Activated naive CD8-positive, alpha-beta T cell (primary cell): ENCODE measurements around the gene DNAJC4.

Experiments
- H3K27ac Mint-ChIP-seq: one replicate; pipeline ENCODE4 v1.8.0; 2021; ENCODE audit warnings: mixed read lengths
- H3K27me3 Mint-ChIP-seq: one replicate; pipeline ENCODE4 v1.8.0; 2021; ENCODE audit warnings: mixed read lengths
- H3K36me3 Mint-ChIP-seq: one replicate; pipeline ENCODE4 v1.8.0; 2021; ENCODE audit warnings: mixed read lengths
- H3K4me1 Mint-ChIP-seq: one replicate; pipeline ENCODE4 v1.8.0; 2021; ENCODE audit warnings: low read depth, mixed read lengths
- H3K4me3 Mint-ChIP-seq: one replicate; pipeline ENCODE4 v1.8.0; 2021; ENCODE audit warnings: mild to moderate bottlenecking, mixed read lengths
- H3K9me3 Mint-ChIP-seq: one replicate; pipeline ENCODE4 v1.8.0; 2021; ENCODE audit warnings: low read depth, mixed read lengths

The DNAJC4 gene

GRCh38 chr11:64230171-64230984, at the start of gene DNAJC4:
Gene DNAJC4 (plus strand): TSS chr11:64230548. CDS start chr11:64230855, 307 bp downstream.
- H3K4me1 Mint-ChIP-seq = peaks cover 42% of the 10 kb centered on the region
- H3K27ac Mint-ChIP-seq = peak within 1 kb of the TSS; percentile 84
- H3K9me3 Mint-ChIP-seq = no peaks in the 10 kb centered on the region
- H3K4me3 Mint-ChIP-seq = peak within 1 kb of the TSS; percentile 80
- no peaks in the 10 kb centered on the region for H3K27me3 Mint-ChIP-seq
- no peaks in the 10 kb centered on the region for H3K36me3 Mint-ChIP-seq

- Mint-ChIP-seq H3K27me3 (no peaks in the 10 kb centered on the region), H3K27ac (no peak overlapping the region), H3K4me3 (no peak overlapping the region), H3K36me3 (no peaks in the 10 kb centered on the region), H3K9me3 (no peaks in the 10 kb centered on the region), H3K4me1 (peaks cover 40% of the 10 kb centered on the region)
Measured at GRCh38 chr11:64180891-64181290, 49.5 kb upstream of the DNAJC4 start.

- Mint-ChIP-seq H3K27ac (no peak overlapping the region), H3K27me3 (no peaks in the 10 kb centered on the region), H3K9me3 (no peaks in the 10 kb centered on the region), H3K4me3 (peak overlapping the region; percentile 7), H3K4me1 (peaks cover 40% of the 10 kb centered on the region), H3K36me3 (no peaks in the 10 kb centered on the region)
Measured at GRCh38 chr11:64181506-64182411, 48.6 kb upstream of the DNAJC4 start.

GRCh38 chr11:64183890-64184289, 46.5 kb upstream of the DNAJC4 start:
- no peaks in the 10 kb centered on the region for H3K36me3 Mint-ChIP-seq
- peaks cover 37% of the 10 kb centered on the region for H3K4me1 Mint-ChIP-seq
- H3K9me3 Mint-ChIP-seq = no peaks in the 10 kb centered on the region
- no peak overlapping the region for H3K27ac Mint-ChIP-seq
- peak overlapping the region; percentile 59 for H3K4me3 Mint-ChIP-seq
- H3K27me3 Mint-ChIP-seq = no peaks in the 10 kb centered on the region

GRCh38 chr11:64185175-64185692, 45.1 kb upstream of the DNAJC4 start:
- H3K4me1 Mint-ChIP-seq = peaks cover 42% of the 10 kb centered on the region
- peak overlapping the region; percentile 96 for H3K4me3 Mint-ChIP-seq
- no peaks in the 10 kb centered on the region for H3K27me3 Mint-ChIP-seq
- H3K9me3 Mint-ChIP-seq = no peaks in the 10 kb centered on the region
- H3K27ac Mint-ChIP-seq = peak overlapping the region; percentile 99
- H3K36me3 Mint-ChIP-seq = no peaks in the 10 kb centered on the region

- peaks cover 45% of the 10 kb centered on the region for H3K4me1 Mint-ChIP-seq
- H3K27me3 Mint-ChIP-seq = no peaks in the 10 kb centered on the region
- H3K36me3 Mint-ChIP-seq = no peaks in the 10 kb centered on the region
- H3K9me3 Mint-ChIP-seq = no peaks in the 10 kb centered on the region
- peak within 1 kb of the TSS; percentile 99 for H3K27ac Mint-ChIP-seq
- peak within 1 kb of the TSS; percentile 96 for H3K4me3 Mint-ChIP-seq
Measured at GRCh38 chr11:64185693-64186491, 44.5 kb upstream of the DNAJC4 start, which contains the start of gene STIP1. Gene STIP1 (plus strand): TSS chr11:64186171. CDS start chr11:64186262, 91 bp downstream.

GRCh38 chr11:64186492-64187165, 43.7 kb upstream of the DNAJC4 start:
- Mint-ChIP-seq H3K9me3 (no peaks in the 10 kb centered on the region), H3K36me3 (no peaks in the 10 kb centered on the region), H3K27me3 (no peaks in the 10 kb centered on the region), H3K27ac (no peak overlapping the region), H3K4me3 (no peak overlapping the region), H3K4me1 (peaks cover 42% of the 10 kb centered on the region)

- Mint-ChIP-seq H3K9me3 (no peaks in the 10 kb centered on the region), H3K4me1 (peaks cover 41% of the 10 kb centered on the region), H3K27ac (peak overlapping the region; percentile 58), H3K27me3 (no peaks in the 10 kb centered on the region), H3K4me3 (peak overlapping the region; percentile 58), H3K36me3 (peaks cover 10% of the 10 kb centered on the region)
Measured at GRCh38 chr11:64192434-64192833, 37.9 kb upstream of the DNAJC4 start.

GRCh38 chr11:64196626-64197025, 33.7 kb upstream of the DNAJC4 start:
- Mint-ChIP-seq H3K9me3 (no peaks in the 10 kb centered on the region), H3K4me3 (no peak overlapping the region), H3K36me3 (peaks cover 10% of the 10 kb centered on the region), H3K27ac (peak overlapping the region; percentile 34), H3K27me3 (no peaks in the 10 kb centered on the region), H3K4me1 (peaks cover 22% of the 10 kb centered on the region)

GRCh38 chr11:64198511-64198910, 31.8 kb upstream of the DNAJC4 start:
- Mint-ChIP-seq H3K4me1 (peaks cover 14% of the 10 kb centered on the region), H3K27me3 (no peaks in the 10 kb centered on the region), H3K9me3 (no peaks in the 10 kb centered on the region), H3K27ac (no peak overlapping the region), H3K36me3 (peaks cover 10% of the 10 kb centered on the region), H3K4me3 (no peak overlapping the region)

- H3K4me3 Mint-ChIP-seq = no peak overlapping the region
- peak overlapping the region; percentile 38 for H3K27ac Mint-ChIP-seq
- peaks cover 29% of the 10 kb centered on the region for H3K4me1 Mint-ChIP-seq
- no peaks in the 10 kb centered on the region for H3K9me3 Mint-ChIP-seq
- H3K36me3 Mint-ChIP-seq = peaks cover 5% of the 10 kb centered on the region
- H3K27me3 Mint-ChIP-seq = no peaks in the 10 kb centered on the region
Measured at GRCh38 chr11:64201543-64201942, 28.8 kb upstream of the DNAJC4 start.

GRCh38 chr11:64202992-64203391, 27.4 kb upstream of the DNAJC4 start:
- Mint-ChIP-seq H3K36me3 (peaks cover 3% of the 10 kb centered on the region), H3K9me3 (no peaks in the 10 kb centered on the region), H3K27ac (no peak overlapping the region), H3K27me3 (no peaks in the 10 kb centered on the region), H3K4me3 (no peak overlapping the region), H3K4me1 (peaks cover 29% of the 10 kb centered on the region)

- H3K9me3 Mint-ChIP-seq = no peaks in the 10 kb centered on the region
- no peak overlapping the region for H3K27ac Mint-ChIP-seq
- peaks cover 3% of the 10 kb centered on the region for H3K36me3 Mint-ChIP-seq
- H3K4me3 Mint-ChIP-seq = no peak overlapping the region
- no peaks in the 10 kb centered on the region for H3K27me3 Mint-ChIP-seq
- peaks cover 29% of the 10 kb centered on the region for H3K4me1 Mint-ChIP-seq
Measured at GRCh38 chr11:64203421-64204079, 26.8 kb upstream of the DNAJC4 start.
